ENCODE data around the gene HOXB8.

The HOXB8 gene

GRCh38 chr17:48615047-48615962, at the start of gene HOXB8:
TSS of gene HOXB8 (minus strand) at chr17:48615292. CDS start at chr17:48614704, 588 bp downstream.
- no peak for DNase-seq

GRCh38 chr17:48663134-48663924, 48.2 kb upstream of the HOXB8 start:
- DNase-seq, result no peak

GRCh38 chr17:48655913-48656312, 40.8 kb upstream of the HOXB8 start:
- no peak for DNase-seq

- DNase-seq, result no peak
Measured at GRCh38 chr17:48649741-48650140, 34.6 kb upstream of the HOXB8 start.

GRCh38 chr17:48647963-48648245, 32.8 kb upstream of the HOXB8 start:
- no peak for DNase-seq

- no peak for DNase-seq
Measured at GRCh38 chr17:48647103-48647962, 32.2 kb upstream of the HOXB8 start.

GRCh38 chr17:48646183-48647102, 31.4 kb upstream of the HOXB8 start:
- DNase-seq, result no peak

GRCh38 chr17:48645639-48646182, 30.6 kb upstream of the HOXB8 start:
- DNase-seq, result no peak

GRCh38 chr17:48644910-48645557, 29.9 kb upstream of the HOXB8 start:
- DNase-seq, result peak; percentile 12

GRCh38 chr17:48644159-48644558, 29.1 kb upstream of the HOXB8 start:
- no peak for DNase-seq

GRCh38 chr17:48643697-48644012, 28.6 kb upstream of the HOXB8 start:
- DNase-seq, result peak; percentile 32

GRCh38 chr17:48642843-48643696, 28.0 kb upstream of the HOXB8 start:
- DNase-seq, result no peak

- peak; percentile 28 for DNase-seq
Measured at GRCh38 chr17:48642059-48642842, 27.2 kb upstream of the HOXB8 start.

- DNase-seq, result no peak
Measured at GRCh38 chr17:48641541-48642058, 26.5 kb upstream of the HOXB8 start.

GRCh38 chr17:48640858-48641180, 25.7 kb upstream of the HOXB8 start:
- no peak for DNase-seq

GRCh38 chr17:48639982-48640857, 25.1 kb upstream of the HOXB8 start:
- DNase-seq, result no peak

- no peak for DNase-seq
Measured at GRCh38 chr17:48639136-48639535, 24.0 kb upstream of the HOXB8 start.

Data from fibroblast of upper back skin (primary cell).